ENCODE measurements around the gene NRL. TPM values are rescaled to one million over a fixed set of nuclear protein-coding genes. Genes with fewer than 3 reads are reported as not detected.

The NRL gene
- total RNA-seq, 2 donors from 2014 or later, result 4.3 to 4.7 TPM

DNA sequence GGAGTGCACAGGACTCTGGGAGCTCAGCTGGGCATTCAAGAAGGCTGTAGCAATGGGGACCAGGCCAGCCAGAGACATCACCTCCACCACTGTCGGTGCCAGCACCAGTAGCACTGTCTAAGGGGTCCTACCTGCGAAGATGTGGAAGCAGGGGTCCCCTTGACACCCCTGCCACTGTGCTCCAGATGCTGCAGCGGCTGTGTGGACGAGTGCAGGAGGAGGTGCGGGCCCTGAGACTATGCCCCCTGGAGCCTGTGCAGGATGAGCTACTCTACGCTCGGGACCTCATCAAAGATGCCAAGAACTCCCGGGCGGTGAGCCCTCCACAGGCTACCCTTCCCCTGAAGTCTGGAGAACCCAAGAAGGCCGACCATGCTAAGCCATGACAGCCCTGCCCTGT is 54.3 kb downstream of the NRL start:
- no peak overlapping the region for H3K27ac ChIP-seq
- H3K9me3 ChIP-seq, result no peaks in the 10 kb centered on the region
- WGBS, result 95% methylated on average over 10 of the region's 10 CpGs
- intact Hi-C loops (cut with DNase I), result no loop called here
- TF ChIP-seq POLR2AphosphoS5 (IDR thresholded peaks at IDR 0.05) (no peak), POLR2A (IDR thresholded peaks at IDR 0.05) (no peak)
- TF ChIP-seq, protein P1, sequence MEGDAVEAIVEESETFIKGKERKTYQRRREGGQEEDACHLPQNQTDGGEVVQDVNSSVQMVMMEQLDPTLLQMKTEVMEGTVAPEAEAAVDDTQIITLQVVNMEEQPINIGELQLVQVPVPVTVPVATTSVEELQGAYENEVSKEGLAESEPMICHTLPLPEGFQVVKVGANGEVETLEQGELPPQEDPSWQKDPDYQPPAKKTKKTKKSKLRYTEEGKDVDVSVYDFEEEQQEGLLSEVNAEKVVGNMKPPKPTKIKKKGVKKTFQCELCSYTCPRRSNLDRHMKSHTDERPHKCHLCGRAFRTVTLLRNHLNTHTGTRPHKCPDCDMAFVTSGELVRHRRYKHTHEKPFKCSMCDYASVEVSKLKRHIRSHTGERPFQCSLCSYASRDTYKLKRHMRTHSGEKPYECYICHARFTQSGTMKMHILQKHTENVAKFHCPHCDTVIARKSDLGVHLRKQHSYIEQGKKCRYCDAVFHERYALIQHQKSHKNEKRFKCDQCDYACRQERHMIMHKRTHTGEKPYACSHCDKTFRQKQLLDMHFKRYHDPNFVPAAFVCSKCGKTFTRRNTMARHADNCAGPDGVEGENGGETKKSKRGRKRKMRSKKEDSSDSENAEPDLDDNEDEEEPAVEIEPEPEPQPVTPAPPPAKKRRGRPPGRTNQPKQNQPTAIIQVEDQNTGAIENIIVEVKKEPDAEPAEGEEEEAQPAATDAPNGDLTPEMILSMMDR (IDR thresholded peaks at IDR 0.05), result no peak
- no peak overlapping the region for H3K4me3 ChIP-seq
- H3K4me1 ChIP-seq (replicated peaks), result no peaks in the 10 kb centered on the region
- H3K36me3 ChIP-seq, result no peaks in the 10 kb centered on the region
- no peak for DNase-seq (ENCODE audit: low spot score)
- H3K27me3 ChIP-seq (replicated peaks; ENCODE audit: insufficient read depth), result no peaks in the 10 kb centered on the region

DNA sequence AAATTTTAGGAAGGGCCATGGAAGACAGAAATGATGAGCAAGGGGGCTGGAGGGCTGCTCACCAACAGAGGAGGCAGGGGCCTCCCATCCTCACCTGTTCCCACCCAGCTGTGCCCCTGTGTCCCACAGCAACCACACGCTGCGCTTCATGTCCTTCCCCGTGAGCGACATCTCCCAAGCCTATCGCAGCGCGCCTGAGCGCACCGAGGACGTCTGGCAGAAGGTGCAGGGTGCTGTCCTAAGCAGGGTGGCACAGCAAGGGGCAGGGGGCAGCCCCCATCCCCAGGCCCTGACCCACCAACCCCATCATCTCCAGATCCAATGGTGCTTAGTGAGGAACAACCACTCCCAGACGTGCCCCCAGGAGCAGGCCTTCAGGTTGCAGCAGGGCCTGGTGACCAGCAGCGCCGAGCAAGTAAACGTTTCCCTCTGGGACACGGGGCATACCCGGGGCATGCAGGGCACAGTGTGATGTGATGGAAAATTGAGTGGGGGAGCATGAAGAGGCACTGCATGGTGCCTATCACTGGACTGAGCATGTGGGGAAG is 54.8 kb downstream of the NRL start:
- no peaks in the 10 kb centered on the region for H3K9me3 ChIP-seq
- no peak overlapping the region for H3K4me3 ChIP-seq
- 92% methylated on average over 16 of the region's 16 CpGs for WGBS
- H3K4me1 ChIP-seq (replicated peaks), result no peaks in the 10 kb centered on the region
- H3K36me3 ChIP-seq, result no peaks in the 10 kb centered on the region
- TF ChIP-seq, protein P1 (IDR thresholded peaks at IDR 0.05), result no peak
- no peak for TF ChIP-seq POLR2A (IDR thresholded peaks at IDR 0.05)
- no peak for TF ChIP-seq POLR2AphosphoS5 (IDR thresholded peaks at IDR 0.05)
- no peak for DNase-seq (ENCODE audit: low spot score)
- no peaks in the 10 kb centered on the region for H3K27me3 ChIP-seq (replicated peaks; ENCODE audit: insufficient read depth)
- intact Hi-C loops (cut with DNase I), result loop anchor here (2.0 to 5.0 kb wide), 2 partner anchors 31 to 47 kb away; no protein-coding TSS in a partner anchor
- H3K27ac ChIP-seq, result no peak overlapping the region

DNA sequence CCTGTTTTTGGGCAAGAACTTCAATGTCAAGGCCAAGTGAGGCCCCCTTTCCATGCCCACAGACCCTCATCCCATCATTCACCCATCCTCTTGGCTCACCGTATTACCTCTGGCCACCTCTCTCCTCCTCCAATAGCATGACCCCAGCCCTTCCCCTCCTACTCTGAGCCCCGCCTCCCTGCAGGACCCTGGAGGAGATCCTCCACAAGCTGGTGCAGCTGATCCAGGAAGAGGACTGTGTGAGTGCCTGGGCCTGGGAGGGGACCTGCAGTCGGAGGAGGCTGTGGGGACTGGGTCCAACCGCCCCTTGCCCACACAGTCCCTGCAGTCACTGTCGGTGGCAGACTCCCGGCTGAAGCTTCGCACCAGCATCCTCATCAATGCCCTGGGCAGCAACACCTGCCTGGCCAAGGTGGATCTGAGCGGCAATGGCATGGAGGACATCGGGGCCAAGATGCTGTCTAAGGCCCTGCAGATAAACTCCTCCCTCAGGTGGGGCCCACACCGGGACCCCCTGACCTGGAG is 55.7 kb downstream of the NRL start:
- 91% methylated on average over 10 of the region's 10 CpGs for WGBS
- TF ChIP-seq POLR2AphosphoS5 (IDR thresholded peaks at IDR 0.05) (no peak), POLR2A (IDR thresholded peaks at IDR 0.05) (no peak)
- TF ChIP-seq, protein P1 (IDR thresholded peaks at IDR 0.05), result no peak

DNA sequence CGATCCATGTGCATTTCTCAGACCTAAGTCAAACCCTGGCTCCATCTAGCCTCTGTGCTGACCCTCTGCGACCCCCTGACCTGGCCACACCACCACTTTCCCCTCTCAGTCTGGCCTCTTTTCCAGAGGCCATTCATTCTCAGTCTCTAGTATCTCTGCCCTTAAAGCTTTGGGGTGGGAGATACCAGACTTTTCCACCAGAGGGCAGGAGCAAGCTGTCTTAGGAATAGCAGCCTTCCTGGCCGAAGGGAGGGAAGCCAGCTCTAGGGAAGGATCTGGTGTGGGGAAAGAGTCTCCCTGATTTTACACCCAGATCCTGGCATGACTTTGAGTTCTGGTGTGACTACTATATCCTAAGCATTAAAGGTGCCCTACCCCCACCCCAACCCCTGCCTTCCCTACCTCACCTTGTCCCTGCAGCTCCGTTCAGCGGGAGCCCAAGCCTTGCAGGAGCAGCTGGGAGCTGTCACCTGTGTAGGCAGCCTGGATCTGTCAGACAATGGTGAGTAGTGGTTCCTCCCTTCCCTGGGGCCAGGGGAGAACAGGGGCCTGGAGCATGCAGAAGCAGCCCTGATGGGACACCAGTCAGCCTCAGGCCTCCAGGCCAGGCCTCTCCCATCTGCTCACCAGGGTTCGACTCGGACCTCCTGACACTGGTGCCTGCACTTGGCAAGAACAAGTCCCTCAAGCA is 56.3 kb downstream of the NRL start:
- 52% methylated on average over 7 of the region's 7 CpGs for WGBS

More for the DNA sequence above, 55.7 kb downstream of the NRL start:
- DNase-seq (ENCODE audit: low spot score), result no peak
- no peaks in the 10 kb centered on the region for H3K36me3 ChIP-seq
- H3K4me3 ChIP-seq, result no peak overlapping the region
- H3K9me3 ChIP-seq, result no peaks in the 10 kb centered on the region
- H3K27me3 ChIP-seq (replicated peaks; ENCODE audit: insufficient read depth), result no peaks in the 10 kb centered on the region
- H3K27ac ChIP-seq, result no peak overlapping the region
- H3K4me1 ChIP-seq (replicated peaks), result no peaks in the 10 kb centered on the region
- intact Hi-C loops (cut with DNase I), result loop anchor here (2.0 to 5.0 kb wide), 2 partner anchors 32 to 48 kb away; no protein-coding TSS in a partner anchor

More for the DNA sequence above, 56.3 kb downstream of the NRL start:
- TF ChIP-seq POLR2A (IDR thresholded peaks at IDR 0.05) (no peak), POLR2AphosphoS5 (IDR thresholded peaks at IDR 0.05) (peak; percentile 84)
- TF ChIP-seq, protein P1 (IDR thresholded peaks at IDR 0.05), result peak in 3 of 4 experiments; percentile 88 to 95 (median 89)
- DNase-seq (ENCODE audit: low spot score), result peak; percentile 86
- Histone ChIP-seq H3K27me3 (replicated peaks; ENCODE audit: insufficient read depth) (no peaks in the 10 kb centered on the region), H3K9me3 (no peaks in the 10 kb centered on the region), H3K4me3 (no peak overlapping the region), H3K4me1 (replicated peaks) (no peaks in the 10 kb centered on the region), H3K36me3 (no peaks in the 10 kb centered on the region), H3K27ac (no peak overlapping the region)
- intact Hi-C loops (cut with DNase I), result loop anchor here (2.0 to 5.0 kb wide), 2 partner anchors 32 to 49 kb away; no protein-coding TSS in a partner anchor
